HG03103 (cell line): ENCODE data around the gene YOD1.
A peak's percentile ranks its signal among the peaks of the same experiment; 100 is the strongest.
"Not testable (repeated sequence)": the region's sequence is repeated elsewhere in the genome, so short reads cannot be mapped to it uniquely, and the experiment has no call there.

ENCODE experiments used
- ATAC-seq: cut with Tn5 transposase; IDR thresholded peaks from one replicate; pipeline ENCODE4 v1.9.1; 2021; ENCODE audit warnings: low read depth; ENCODE audit not compliant: unreplicated experiment

Gene YOD1

GRCh38 chr1:207050480-207051190, 373 bp downstream of the YOD1 start:
- ATAC-seq: peak; percentile 51

GRCh38 chr1:207049974-207050391, 1.0 kb downstream of the YOD1 start:
- ATAC-seq: peak; percentile 31

GRCh38 chr1:207049514-207049913, 1.5 kb downstream of the YOD1 start:
- ATAC-seq: no peak

DNA sequence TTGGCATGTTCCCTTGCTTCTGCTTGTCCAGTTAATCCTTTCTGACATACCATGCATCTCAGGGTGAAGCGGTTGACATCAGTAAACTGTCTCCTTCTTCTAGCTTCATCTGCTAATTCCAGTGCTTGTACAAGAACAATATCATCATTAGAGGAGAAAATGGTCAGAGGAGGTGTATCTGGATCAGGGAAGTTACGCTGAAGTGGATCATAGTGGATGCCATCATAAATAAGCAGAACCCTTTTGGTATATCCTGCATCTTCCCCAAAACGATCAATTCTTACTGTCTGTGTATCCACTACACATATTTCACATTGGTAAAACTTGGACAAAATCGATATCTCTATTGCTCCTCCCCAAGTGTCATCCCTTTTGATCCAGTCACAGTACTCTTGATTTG, 2.0 kb downstream of the YOD1 start:
- ATAC-seq: no peak

DNA sequence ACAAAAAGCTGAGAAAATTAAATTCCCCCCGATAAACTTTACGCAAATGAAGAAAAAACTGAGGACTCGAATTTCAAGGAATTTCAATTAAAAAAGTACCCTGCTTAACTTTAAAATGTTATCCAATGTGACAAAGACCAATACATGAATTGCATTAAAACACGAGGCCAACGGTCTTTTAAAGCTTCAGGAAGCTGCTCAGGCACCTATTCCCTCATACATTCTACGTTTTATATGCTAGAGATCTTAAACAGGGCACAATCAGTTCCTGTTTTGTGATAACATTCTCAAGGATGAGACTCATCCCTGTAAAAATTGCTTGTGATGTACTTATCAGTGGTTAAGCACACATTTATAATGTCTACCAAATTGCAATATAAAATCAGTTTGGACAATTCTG, 3.0 kb downstream of the YOD1 start:
- no peak for ATAC-seq

DNA sequence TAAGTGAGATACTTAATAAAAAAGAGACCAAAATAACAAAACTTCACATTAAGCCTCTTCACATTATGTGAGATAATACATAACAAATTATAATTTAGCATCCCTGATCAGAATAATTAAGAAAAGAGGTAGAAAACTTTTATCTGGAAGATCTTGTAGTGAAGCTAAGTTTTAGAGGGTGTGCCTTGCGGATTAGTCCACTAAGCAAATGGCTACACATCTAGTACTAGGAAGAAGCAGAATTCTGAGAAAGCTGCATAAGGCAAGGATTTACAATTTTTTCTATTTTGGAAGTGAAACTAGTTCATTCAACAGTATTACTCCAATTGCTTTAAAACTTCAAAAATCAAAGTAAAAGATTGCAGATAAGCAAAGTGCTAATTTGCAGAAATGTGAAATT, 3.5 kb downstream of the YOD1 start:
- no peak for ATAC-seq

- no peak for ATAC-seq
These were observed 5.6 kb downstream of the YOD1 start for GRCh38 chr1:207045453-207045852.

GRCh38 chr1:207041397-207041796, 9.6 kb downstream of the YOD1 start:
- ATAC-seq: not testable (repeated sequence)

GRCh38 chr1:207040181-207040533, 10.9 kb downstream of the YOD1 start:
- ATAC-seq: no peak

- ATAC-seq: no peak
These were observed 11.4 kb downstream of the YOD1 start for GRCh38 chr1:207039380-207040180.

DNA sequence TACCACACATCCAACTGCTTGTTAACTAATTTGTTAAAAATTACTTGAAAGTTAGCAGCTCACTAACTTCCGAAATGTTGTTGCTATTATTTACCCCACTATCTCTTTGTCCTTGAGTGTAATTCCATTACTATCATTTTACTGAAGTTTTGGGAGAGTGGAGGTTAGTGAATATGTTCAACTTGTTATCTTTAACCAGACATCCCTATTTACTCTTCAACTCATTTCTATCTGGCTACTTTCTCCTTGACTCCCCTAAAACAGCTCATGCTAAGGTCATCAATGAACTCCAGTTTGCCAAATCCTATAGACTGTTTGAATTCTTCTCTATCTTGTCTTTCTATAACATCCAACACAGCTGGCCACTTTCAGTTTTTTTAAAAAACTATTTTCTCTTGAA, 14.1 kb downstream of the YOD1 start:
- ATAC-seq: no peak

DNA sequence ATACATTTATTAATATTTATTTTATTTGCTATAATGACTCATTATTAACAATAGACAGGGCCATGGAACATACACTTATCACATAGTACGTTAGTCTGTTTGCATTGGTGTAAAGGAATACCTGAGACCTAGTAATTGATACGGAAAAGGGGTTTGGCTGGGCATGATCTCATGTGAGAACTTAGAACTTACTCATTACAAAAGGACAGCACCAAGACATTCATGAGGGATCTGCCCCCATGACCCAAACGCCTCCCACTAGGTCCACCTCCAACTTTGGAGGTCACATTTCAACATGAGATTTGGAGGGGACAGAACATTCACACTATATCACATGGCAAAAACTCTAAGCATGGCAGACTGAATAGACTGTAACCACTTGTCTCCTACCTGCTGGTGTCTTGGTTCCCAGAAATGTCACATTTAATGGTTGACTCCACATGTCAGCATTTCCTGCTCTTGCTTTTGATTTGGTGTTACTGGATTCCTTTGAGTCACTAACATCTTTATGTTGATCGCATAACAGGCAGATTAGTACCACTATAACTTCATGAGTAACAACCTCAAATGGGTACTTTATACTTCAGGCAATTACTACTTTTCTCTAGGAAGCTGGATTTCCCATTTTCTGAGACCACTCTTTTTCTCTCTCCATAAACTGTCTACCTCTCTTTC, 15.0 kb downstream of the YOD1 start:
- no peak for ATAC-seq

GRCh38 chr1:207034998-207035397, 16.0 kb downstream of the YOD1 start:
- no peak for ATAC-seq

DNA sequence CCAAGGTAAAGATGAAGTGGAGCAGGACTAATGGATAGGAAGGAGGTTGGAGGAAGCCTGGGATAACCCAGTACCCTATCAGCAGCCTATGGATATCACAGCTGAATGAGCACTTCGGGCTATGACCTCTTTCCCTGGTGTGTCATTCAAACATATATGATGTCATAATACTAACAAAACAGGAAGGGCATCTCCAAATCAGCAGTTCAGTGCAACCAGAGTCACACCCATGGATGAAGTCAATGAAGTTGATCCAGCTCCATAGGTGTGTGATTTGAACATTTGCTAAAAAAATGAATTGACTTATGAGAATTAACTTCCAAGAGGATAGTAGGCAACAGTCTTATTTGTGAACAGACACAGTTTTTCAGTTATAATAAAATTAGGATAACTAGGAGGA, 16.8 kb downstream of the YOD1 start:
- ATAC-seq: no peak

DNA sequence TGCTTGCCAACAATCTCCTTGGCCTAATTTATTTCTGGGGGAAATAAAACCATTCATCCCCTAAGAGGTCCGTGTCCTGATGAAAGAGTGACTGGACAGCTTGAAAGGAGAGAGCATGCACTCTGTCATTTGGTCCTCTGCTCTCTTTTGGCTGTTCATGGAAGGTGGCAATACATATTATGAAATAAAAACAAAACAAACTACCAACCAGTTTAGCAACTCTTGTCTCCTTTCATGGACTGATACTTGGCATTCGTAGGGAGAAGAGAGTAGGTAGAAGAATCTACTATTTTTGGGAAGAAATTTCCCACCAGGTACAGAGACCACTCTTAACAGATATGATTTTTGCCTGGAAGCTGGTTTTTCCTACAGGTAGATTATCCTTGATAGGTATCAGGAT, 17.7 kb downstream of the YOD1 start:
- no peak for ATAC-seq

- ATAC-seq: no peak
These were observed 18.4 kb downstream of the YOD1 start, which contains the start of gene C1orf116 for GRCh38 chr1:207032528-207033017. Gene C1orf116 (minus strand): TSS chr1:207032756. CDS start chr1:207027598, 5,158 bp downstream.

DNA sequence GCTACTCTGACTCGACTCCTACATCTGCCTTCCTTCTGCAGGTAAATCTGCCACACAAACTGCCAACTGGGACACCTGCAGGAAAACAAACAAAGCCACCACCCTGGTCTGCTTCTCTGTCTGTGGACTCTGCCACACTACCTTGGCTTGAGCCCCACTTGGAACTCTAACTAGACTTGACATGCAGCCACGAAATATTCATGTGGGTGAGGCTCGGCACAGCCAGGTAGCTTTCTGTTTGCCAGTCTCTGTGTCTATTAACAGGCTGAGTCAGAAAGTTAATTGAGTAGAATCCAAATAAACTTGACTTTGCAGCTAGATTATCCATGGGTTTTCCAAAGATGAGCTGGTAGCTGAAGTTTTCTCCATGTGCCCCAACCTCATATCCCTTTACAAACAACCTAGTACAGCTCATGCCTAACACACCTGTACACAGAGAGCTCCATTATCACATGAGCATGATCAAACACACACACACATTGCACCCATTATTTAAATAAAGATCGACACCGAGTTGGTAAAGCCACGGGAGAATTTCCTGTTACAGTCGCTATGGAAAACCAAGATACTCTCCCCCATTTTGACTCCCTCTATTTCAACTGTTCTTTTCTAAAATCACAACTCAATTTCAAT, 19.3 kb downstream of the YOD1 start:
- no peak for ATAC-seq

DNA sequence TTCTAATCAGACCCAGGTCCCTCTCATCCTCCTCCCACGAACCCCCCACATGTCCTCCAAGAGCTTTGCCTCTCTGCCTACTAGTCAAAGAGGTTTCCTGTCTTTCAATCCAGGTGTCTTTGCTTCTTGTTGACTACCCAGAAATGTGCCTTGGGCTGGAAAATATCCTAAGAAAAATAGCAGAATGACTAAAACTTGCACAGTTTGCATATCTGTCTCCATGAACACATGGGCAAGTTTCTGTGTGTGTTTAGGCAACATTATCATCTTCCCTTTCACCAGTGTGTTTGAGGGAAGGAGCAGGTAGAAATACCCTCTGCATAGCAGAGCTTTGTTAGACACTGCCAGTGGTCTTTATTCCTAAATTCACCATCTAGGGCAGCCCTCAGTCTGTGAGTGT, 20.0 kb downstream of the YOD1 start:
- no peak for ATAC-seq

DNA sequence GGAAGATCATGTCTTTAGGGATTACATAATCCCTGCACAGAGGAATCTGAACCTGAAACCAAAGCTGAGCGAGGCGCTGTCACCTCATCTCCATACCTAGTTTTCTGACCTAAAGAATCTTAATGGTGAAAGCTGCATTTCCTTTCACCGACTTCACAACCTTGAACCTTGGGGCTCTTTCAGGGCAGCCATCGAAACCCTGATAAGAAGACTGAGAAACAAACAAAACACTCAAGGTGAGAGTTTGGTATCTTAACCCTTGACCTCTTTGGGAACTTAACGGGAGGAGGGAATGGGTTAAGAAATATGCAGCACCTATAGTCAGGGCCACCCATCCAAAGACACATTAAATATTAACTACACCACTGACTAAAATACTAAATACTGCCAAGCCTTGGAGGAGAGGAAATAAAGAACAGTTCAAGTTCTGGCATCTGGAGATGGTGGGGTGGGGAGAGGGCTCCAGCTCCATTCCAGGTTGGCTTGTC, 20.4 kb downstream of the YOD1 start:
- no peak for ATAC-seq

DNA sequence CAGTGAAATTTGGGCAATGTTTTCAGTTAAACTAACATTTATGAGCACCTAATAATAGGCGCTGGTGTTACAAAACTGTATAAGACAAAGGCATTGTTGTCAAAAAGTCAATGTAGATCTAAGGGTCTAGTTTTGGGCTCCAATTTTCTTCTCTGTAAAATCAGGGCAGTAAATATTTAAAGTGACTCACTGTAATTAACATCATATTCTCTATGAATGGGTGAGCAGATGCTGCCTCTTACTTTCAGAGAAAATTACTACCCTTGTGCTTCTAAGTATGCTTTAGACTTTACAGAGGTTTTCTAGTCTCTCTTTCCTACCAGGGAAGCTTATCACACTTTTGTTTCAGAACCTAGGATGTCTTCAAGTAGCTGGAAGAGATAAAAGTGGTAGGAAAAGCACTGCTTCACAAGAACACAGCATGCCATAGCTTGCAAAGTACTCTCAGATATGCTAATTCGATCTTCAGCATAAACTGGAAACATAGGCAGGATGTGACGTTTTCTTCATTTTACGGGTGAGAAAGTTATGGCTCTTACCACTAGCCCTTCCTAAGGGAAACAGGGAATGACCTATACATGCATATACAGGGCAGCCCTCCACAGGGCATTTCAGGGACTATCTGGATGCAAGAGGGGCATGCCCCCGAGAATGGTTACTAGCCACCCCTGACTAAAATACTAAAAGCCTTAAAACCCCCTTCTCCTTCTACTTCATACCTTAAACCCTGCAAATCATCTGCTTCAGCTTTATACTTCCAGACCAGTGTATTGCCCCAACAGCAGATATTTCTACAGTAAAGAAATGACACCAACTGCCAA, 21.1 kb downstream of the YOD1 start:
- no peak for ATAC-seq
